Thyroid gland (tissue), 4 donors: ENCODE measurements around the gene OR2AT4.

Experiments
- POLR2A ChIP-seq, 2 donors: fragments of 450-650 bp; IDR thresholded peaks; one replicate each; pipeline ENCODE4 v1.6.1; 2017; ENCODE audit warnings: antibody characterized with exemption in 2 of 2, mild to moderate bottlenecking in 2 of 2, moderate library complexity in 1 of 2
- TF ChIP-seq, protein P1 (sequence below), 6 experiments: fragments of 200-600 bp in 3 of 6; fragments of 450-650 bp in 3 of 6; sonication (generic) in 3 of 6; IDR thresholded peaks; one replicate each; pipeline ENCODE4 v1.5.1; 2016 to 2019; ENCODE audit warnings: antibody characterized with exemption in 6 of 6, mild to moderate bottlenecking in 2 of 6, inconsistent platforms in 1 of 6, moderate library complexity in 1 of 6

DNA sequence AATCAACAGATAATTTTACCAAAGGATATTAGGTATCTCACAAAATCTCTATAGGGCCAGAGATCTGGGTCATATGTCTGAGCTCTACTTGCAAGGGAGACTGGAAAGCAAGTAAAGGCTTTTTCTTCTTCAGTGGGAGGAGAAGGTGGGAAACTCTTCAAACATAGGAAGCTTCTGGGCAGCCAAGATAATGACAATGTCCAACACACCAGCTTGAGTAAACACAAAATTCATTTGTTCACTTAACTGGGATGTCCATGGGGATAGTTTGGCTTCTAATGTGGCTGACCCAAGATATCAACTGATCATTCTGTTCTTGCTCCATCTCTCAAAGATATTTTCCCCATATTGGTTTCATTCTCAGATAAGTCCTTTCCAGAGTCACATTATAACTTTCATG is 37.4 kb downstream of the OR2AT4 start:
- TF ChIP-seq, protein P1, sequence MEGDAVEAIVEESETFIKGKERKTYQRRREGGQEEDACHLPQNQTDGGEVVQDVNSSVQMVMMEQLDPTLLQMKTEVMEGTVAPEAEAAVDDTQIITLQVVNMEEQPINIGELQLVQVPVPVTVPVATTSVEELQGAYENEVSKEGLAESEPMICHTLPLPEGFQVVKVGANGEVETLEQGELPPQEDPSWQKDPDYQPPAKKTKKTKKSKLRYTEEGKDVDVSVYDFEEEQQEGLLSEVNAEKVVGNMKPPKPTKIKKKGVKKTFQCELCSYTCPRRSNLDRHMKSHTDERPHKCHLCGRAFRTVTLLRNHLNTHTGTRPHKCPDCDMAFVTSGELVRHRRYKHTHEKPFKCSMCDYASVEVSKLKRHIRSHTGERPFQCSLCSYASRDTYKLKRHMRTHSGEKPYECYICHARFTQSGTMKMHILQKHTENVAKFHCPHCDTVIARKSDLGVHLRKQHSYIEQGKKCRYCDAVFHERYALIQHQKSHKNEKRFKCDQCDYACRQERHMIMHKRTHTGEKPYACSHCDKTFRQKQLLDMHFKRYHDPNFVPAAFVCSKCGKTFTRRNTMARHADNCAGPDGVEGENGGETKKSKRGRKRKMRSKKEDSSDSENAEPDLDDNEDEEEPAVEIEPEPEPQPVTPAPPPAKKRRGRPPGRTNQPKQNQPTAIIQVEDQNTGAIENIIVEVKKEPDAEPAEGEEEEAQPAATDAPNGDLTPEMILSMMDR (IDR thresholded peaks at IDR 0.05), result no peak
- TF ChIP-seq POLR2A (IDR thresholded peaks at IDR 0.05), result no peak
